Vagina (tissue), 2 donors: ENCODE results near the gene EIF4E1B.

Experiments
- CTCF ChIP-seq, 3 experiments: fragments of 450-650 bp in 2 of 3; fragments of 200-600 bp in 1 of 3; sonication (generic) in 1 of 3; IDR thresholded peaks; one replicate each; pipeline ENCODE4 v1.5.1; 2017 to 2019; ENCODE audit warnings: antibody characterized with exemption in 3 of 3, mild to moderate bottlenecking in 2 of 3, moderate library complexity in 2 of 3
- POLR2A ChIP-seq, 2 donors: fragments of 450-650 bp; IDR thresholded peaks; one replicate each; pipeline ENCODE4 v1.6.1; 2017; ENCODE audit warnings: antibody characterized with exemption in 2 of 2, mild to moderate bottlenecking in 2 of 2, moderate library complexity in 2 of 2

GRCh38 chr5:176625512-176625911 is 5.0 kb upstream of the EIF4E1B start:
- TF ChIP-seq CTCF (IDR thresholded peaks at IDR 0.05) (no peak), POLR2A (IDR thresholded peaks at IDR 0.05) (no peak)
